ENCODE data around the gene STAT5B.
A peak's percentile ranks its signal among the peaks of the same experiment; 100 is the strongest.
"Not testable (repeated sequence)": the region's sequence is repeated elsewhere in the genome, so short reads cannot be mapped to it uniquely, and the experiment has no call there.

STAT5B gene

GRCh38 chr17:42276359-42276608 lies at the start of gene STAT5B:
TSS of gene STAT5B (minus strand) at chr17:42276391. CDS start at chr17:42232127, 44,264 bp downstream.
- Histone ChIP-seq H3K36me3 (ENCODE audit: control insufficient read depth, low read depth, low read length) (no peaks in the 10 kb centered on the region), H3K4me3 (ENCODE audit: low read length) (peak within 1 kb of the TSS; percentile 79), H3K9me3 (ENCODE audit: control insufficient read depth, low read depth, low read length) (no peaks in the 10 kb centered on the region), H3K4me1 (ENCODE audit: control insufficient read depth, low read depth, low read length) (peaks cover 32% of the 10 kb centered on the region), H3K9ac (ENCODE audit: low read length) (peak within 1 kb of the TSS; percentile 73), H3K27ac (ENCODE audit: low read length) (peak within 1 kb of the TSS; percentile 36), H3K27me3 (ENCODE audit: control insufficient read depth, insufficient read depth, low read length) (no peaks in the 10 kb centered on the region)

- Histone ChIP-seq H3K4me1 (ENCODE audit: control insufficient read depth, low read depth, low read length) (peaks cover 9% of the 10 kb centered on the region), H3K27ac (ENCODE audit: low read length) (no peak overlapping the region), H3K27me3 (ENCODE audit: control insufficient read depth, insufficient read depth, low read length) (no peaks in the 10 kb centered on the region), H3K9ac (ENCODE audit: low read length) (no peak overlapping the region), H3K36me3 (ENCODE audit: control insufficient read depth, low read depth, low read length) (peaks cover 34% of the 10 kb centered on the region), H3K4me3 (ENCODE audit: low read length) (no peak overlapping the region), H3K9me3 (ENCODE audit: control insufficient read depth, low read depth, low read length) (no peaks in the 10 kb centered on the region)
Observed at GRCh38 chr17:42325026-42325425, 48.8 kb upstream of the STAT5B start.

GRCh38 chr17:42323268-42323773 lies 47.1 kb upstream of the STAT5B start:
- Histone ChIP-seq H3K9ac (ENCODE audit: low read length) (no peak overlapping the region), H3K36me3 (ENCODE audit: control insufficient read depth, low read depth, low read length) (peaks cover 41% of the 10 kb centered on the region), H3K9me3 (ENCODE audit: control insufficient read depth, low read depth, low read length) (no peaks in the 10 kb centered on the region), H3K4me3 (ENCODE audit: low read length) (no peak overlapping the region), H3K27me3 (ENCODE audit: control insufficient read depth, insufficient read depth, low read length) (no peaks in the 10 kb centered on the region), H3K27ac (ENCODE audit: low read length) (no peak overlapping the region), H3K4me1 (ENCODE audit: control insufficient read depth, low read depth, low read length) (no peaks in the 10 kb centered on the region)

GRCh38 chr17:42322382-42323267 lies 46.4 kb upstream of the STAT5B start:
- Histone ChIP-seq H3K9me3 (ENCODE audit: control insufficient read depth, low read depth, low read length) (no peaks in the 10 kb centered on the region), H3K9ac (ENCODE audit: low read length) (no peak overlapping the region), H3K4me1 (ENCODE audit: control insufficient read depth, low read depth, low read length) (no peaks in the 10 kb centered on the region), H3K36me3 (ENCODE audit: control insufficient read depth, low read depth, low read length) (peaks cover 47% of the 10 kb centered on the region), H3K4me3 (ENCODE audit: low read length) (no peak overlapping the region), H3K27ac (ENCODE audit: low read length) (no peak overlapping the region), H3K27me3 (ENCODE audit: control insufficient read depth, insufficient read depth, low read length) (no peaks in the 10 kb centered on the region)

- Histone ChIP-seq H3K9ac (ENCODE audit: low read length) (no peak overlapping the region), H3K27ac (ENCODE audit: low read length) (no peak overlapping the region), H3K4me3 (ENCODE audit: low read length) (no peak overlapping the region)
Observed at GRCh38 chr17:42321555-42321954, 45.4 kb upstream of the STAT5B start.

GRCh38 chr17:42317967-42318366 lies 41.8 kb upstream of the STAT5B start:
- H3K4me1 ChIP-seq (ENCODE audit: control insufficient read depth, low read depth, low read length); H3K9ac ChIP-seq (ENCODE audit: low read length); H3K9me3 ChIP-seq (ENCODE audit: control insufficient read depth, low read depth, low read length); H3K27me3 ChIP-seq (ENCODE audit: control insufficient read depth, insufficient read depth, low read length); H3K27ac ChIP-seq (ENCODE audit: low read length); H3K4me3 ChIP-seq (ENCODE audit: low read length): not testable (repeated sequence)
- peaks cover 43% of the 10 kb centered on the region for H3K36me3 ChIP-seq (ENCODE audit: control insufficient read depth, low read depth, low read length)

More at GRCh38 chr17:42321555-42321954, 45.4 kb upstream of the STAT5B start:
- no peaks in the 10 kb centered on the region for H3K4me1 ChIP-seq (ENCODE audit: control insufficient read depth, low read depth, low read length)
- no peaks in the 10 kb centered on the region for H3K27me3 ChIP-seq (ENCODE audit: control insufficient read depth, insufficient read depth, low read length)
- H3K9me3 ChIP-seq (ENCODE audit: control insufficient read depth, low read depth, low read length) = no peaks in the 10 kb centered on the region
- H3K36me3 ChIP-seq (ENCODE audit: control insufficient read depth, low read depth, low read length) = peaks cover 52% of the 10 kb centered on the region

- H3K4me1 ChIP-seq (ENCODE audit: control insufficient read depth, low read depth, low read length) = peaks cover 2% of the 10 kb centered on the region
- peaks cover 40% of the 10 kb centered on the region for H3K36me3 ChIP-seq (ENCODE audit: control insufficient read depth, low read depth, low read length)
- no peaks in the 10 kb centered on the region for H3K27me3 ChIP-seq (ENCODE audit: control insufficient read depth, insufficient read depth, low read length)
- no peak overlapping the region for H3K9ac ChIP-seq (ENCODE audit: low read length)
- H3K4me3 ChIP-seq (ENCODE audit: low read length) = no peak overlapping the region
- no peaks in the 10 kb centered on the region for H3K9me3 ChIP-seq (ENCODE audit: control insufficient read depth, low read depth, low read length)
- H3K27ac ChIP-seq (ENCODE audit: low read length) = no peak overlapping the region
Observed at GRCh38 chr17:42317266-42317845, 41.2 kb upstream of the STAT5B start.

- Histone ChIP-seq H3K9me3 (ENCODE audit: control insufficient read depth, low read depth, low read length) (no peaks in the 10 kb centered on the region), H3K27me3 (ENCODE audit: control insufficient read depth, insufficient read depth, low read length) (no peaks in the 10 kb centered on the region), H3K4me1 (ENCODE audit: control insufficient read depth, low read depth, low read length) (peaks cover 7% of the 10 kb centered on the region), H3K9ac (ENCODE audit: low read length) (no peak overlapping the region), H3K27ac (ENCODE audit: low read length) (no peak overlapping the region), H3K36me3 (ENCODE audit: control insufficient read depth, low read depth, low read length) (peaks cover 34% of the 10 kb centered on the region), H3K4me3 (ENCODE audit: low read length) (no peak overlapping the region)
Observed at GRCh38 chr17:42316755-42317154, 40.6 kb upstream of the STAT5B start.

- Histone ChIP-seq H3K36me3 (ENCODE audit: control insufficient read depth, low read depth, low read length) (peaks cover 28% of the 10 kb centered on the region), H3K4me1 (ENCODE audit: control insufficient read depth, low read depth, low read length) (peaks cover 17% of the 10 kb centered on the region), H3K9ac (ENCODE audit: low read length) (no peak overlapping the region), H3K27me3 (ENCODE audit: control insufficient read depth, insufficient read depth, low read length) (no peaks in the 10 kb centered on the region), H3K27ac (ENCODE audit: low read length) (no peak overlapping the region), H3K9me3 (ENCODE audit: control insufficient read depth, low read depth, low read length) (no peaks in the 10 kb centered on the region), H3K4me3 (ENCODE audit: low read length) (no peak overlapping the region)
Observed at GRCh38 chr17:42315402-42316156, 39.4 kb upstream of the STAT5B start.

- no peaks in the 10 kb centered on the region for H3K27me3 ChIP-seq (ENCODE audit: control insufficient read depth, insufficient read depth, low read length)
- H3K9me3 ChIP-seq (ENCODE audit: control insufficient read depth, low read depth, low read length) = no peaks in the 10 kb centered on the region
- peaks cover 21% of the 10 kb centered on the region for H3K36me3 ChIP-seq (ENCODE audit: control insufficient read depth, low read depth, low read length)
- no peak overlapping the region for H3K4me3 ChIP-seq (ENCODE audit: low read length)
- no peak overlapping the region for H3K27ac ChIP-seq (ENCODE audit: low read length)
- H3K4me1 ChIP-seq (ENCODE audit: control insufficient read depth, low read depth, low read length) = peaks cover 21% of the 10 kb centered on the region
- no peak overlapping the region for H3K9ac ChIP-seq (ENCODE audit: low read length)
Observed at GRCh38 chr17:42313773-42314566, 37.8 kb upstream of the STAT5B start.

- H3K4me1 ChIP-seq (ENCODE audit: control insufficient read depth, low read depth, low read length) = peaks cover 21% of the 10 kb centered on the region
- H3K36me3 ChIP-seq (ENCODE audit: control insufficient read depth, low read depth, low read length) = peaks cover 19% of the 10 kb centered on the region
- H3K9ac ChIP-seq (ENCODE audit: low read length) = no peak overlapping the region
- no peaks in the 10 kb centered on the region for H3K27me3 ChIP-seq (ENCODE audit: control insufficient read depth, insufficient read depth, low read length)
- H3K27ac ChIP-seq (ENCODE audit: low read length) = no peak overlapping the region
- H3K9me3 ChIP-seq (ENCODE audit: control insufficient read depth, low read depth, low read length) = no peaks in the 10 kb centered on the region
- no peak overlapping the region for H3K4me3 ChIP-seq (ENCODE audit: low read length)
Observed at GRCh38 chr17:42313389-42313772, 37.2 kb upstream of the STAT5B start.
